HuH-7 (cell line): ENCODE results near the gene PIGR.
A peak's percentile ranks its signal among the peaks of the same experiment; 100 is the strongest.
"Not testable (repeated sequence)": the region's sequence is repeated elsewhere in the genome, so short reads cannot be mapped to it uniquely, and the experiment has no call there.

Experiments used
- DNase-seq: peaks from one replicate; pipeline ENCODE4 v3.0.0; 2011; ENCODE audit warnings: low spot score

The PIGR gene

DNA sequence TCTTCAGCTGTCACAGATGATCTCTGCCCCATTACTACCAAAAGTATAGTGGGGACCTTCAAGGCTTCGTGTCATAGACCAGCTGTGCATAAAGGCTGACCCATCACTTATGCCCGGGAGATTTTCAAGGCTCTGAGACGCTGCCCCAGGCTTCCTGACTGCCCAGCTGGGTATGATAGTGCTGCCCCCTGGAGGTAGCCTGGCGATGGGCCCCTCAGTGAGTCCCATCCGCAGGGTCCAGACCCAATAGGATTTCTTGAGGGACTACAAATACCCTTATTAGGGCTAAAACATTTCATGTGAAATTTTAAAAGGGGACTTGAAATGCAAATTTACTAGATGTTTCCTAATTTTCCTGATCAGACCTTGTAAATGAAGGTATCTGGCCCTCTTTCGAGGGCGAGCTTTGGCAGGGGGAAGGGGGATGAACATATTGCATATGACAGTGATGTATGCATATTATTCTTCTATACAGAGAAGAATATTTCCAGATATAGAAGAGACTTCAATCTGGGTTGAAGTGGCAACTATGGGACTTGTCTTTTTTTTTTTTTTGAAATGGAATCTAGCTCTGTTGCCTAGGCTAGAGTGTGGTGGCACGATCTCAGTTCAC lies 12.8 kb downstream of the PIGR start:
- peak; percentile 70 for DNase-seq

DNA sequence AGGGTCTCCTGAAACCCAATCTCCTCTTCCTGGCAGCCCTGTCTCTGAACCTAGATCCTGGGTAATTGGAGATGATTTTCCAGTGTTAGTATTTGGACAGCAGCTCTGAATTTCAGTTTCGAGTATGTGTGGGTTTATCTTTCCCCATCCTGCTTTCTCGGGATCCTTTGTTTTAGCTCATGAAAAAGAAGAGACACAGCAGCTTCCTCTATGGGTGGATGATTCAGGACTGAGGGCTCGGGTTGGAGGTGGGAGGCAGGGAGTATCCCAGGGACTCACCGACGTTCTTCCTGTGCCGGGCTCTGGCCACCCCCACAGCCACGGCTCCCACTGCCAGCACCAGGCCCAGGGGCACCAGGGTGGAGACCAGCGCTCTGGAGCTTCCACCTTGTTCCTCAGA lies 14.1 kb downstream of the PIGR start:
- no peak for DNase-seq

DNA sequence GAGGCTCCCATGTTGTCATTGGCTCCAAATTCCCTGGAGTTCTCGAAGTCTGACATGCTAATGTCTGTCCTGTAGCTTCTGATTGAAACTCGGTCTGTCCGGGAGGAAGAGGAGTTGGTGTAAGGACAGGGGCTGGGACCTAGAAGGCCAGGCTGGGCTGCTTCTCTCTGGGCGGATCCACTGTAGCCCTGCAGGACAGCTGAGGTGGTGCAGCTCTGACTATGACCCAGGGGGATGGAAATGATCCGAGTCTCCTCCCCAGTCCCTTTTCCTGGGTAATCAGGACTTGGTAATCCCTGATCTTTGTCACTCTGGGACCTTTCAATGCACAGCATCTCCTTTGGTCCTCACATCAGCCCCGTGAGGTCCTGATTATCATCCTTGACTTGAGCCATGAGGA lies 14.6 kb downstream of the PIGR start:
- DNase-seq, result no peak

DNA sequence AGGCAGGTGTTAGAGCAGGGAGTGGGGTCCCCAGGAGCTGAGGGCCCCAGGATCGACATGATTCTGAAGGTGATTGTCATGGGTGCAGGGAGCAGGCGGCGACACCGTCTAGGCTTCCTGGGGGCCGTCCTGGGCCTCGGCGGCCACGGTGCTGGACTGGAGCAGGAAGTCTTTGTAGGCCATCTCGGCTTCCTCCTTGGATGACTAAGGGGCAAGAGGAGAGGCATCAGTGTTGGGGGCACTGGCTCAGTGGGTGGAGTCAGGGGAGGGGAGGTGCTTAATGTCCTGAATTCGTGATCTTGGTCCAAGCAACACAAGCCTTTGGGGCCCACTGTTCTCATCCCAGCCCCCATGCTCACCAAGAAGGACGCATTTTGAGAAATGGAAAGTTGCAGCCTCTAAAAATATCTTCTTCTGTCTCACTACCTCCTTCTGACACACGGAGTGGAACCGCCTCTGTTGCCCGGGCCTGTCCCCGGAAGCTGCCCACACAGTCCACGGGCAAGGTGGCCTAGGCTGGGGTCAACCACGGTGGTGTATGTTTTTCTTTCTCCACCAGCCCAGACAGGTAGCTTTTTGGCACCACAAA lies 16.0 kb downstream of the PIGR start:
- DNase-seq, result no peak

DNA sequence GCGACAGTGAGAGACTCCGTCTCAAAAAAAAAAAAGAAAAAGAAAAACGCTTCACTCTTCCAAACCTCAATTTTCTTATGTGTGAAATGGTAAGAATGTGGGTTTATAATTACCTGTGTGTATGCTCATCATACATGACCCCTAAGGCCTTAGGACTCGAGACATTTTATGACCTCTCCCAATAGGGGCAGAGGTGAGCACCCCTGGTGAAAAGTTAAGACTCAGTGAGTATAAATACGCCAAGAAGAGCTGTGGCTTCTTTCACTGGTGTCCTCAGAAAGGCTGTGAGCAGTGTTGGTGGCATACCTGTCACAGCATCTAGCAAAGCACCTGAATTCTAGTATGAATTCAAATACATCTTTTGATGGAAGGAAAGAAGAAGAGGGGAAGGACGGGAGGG lies 16.7 kb downstream of the PIGR start:
- DNase-seq, result no peak

DNA sequence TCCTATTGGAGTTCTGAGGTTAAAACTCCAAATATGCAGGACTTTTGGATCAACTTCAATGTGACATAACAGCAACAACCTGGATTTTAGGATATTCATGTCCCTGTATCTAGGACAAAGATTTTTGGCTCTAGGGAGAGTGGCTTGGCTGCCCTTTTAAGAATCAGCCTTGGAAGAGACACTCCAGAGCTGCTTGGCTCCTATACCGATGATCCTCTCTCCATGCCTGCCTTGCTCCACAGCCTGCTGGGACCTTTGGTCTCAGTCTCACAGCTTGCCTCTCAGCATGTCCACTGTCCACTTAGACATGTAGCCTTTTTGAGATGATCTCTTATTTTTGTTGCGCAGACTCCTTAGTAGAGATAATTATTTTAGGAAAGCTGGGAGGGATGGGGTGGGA lies 20.0 kb downstream of the PIGR start:
- DNase-seq, result no peak

DNA sequence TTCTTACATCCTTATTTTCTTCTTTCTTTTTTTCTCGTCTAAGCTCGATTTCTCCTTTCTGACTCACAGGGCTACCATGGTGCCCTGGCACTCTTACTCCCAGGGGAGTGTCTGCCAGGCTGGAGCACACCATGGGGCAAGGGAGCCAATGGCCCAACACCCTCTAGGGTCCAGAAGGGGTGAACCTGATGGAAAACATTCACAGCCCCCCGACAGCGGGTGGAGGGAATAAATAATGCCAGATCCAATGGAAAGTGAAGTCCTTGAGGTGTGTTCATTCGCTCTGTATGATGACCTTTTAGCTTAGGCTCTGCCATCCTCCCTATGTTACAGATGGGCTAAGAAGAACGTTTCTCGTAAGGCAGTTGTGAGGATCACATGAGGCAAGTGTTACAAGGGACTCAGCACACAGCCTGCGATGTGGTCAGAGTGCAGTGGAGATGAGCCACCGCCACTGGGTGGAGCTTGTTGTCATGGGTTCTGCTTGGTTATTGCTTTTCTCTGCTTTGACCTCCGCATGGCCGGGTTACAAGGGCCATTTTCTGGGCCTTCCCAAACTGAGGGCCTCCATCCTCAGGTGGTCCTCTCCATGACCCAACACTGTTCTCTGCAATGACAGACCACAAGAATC lies 21.0 kb downstream of the PIGR start:
- peak; percentile 44 for DNase-seq

DNA sequence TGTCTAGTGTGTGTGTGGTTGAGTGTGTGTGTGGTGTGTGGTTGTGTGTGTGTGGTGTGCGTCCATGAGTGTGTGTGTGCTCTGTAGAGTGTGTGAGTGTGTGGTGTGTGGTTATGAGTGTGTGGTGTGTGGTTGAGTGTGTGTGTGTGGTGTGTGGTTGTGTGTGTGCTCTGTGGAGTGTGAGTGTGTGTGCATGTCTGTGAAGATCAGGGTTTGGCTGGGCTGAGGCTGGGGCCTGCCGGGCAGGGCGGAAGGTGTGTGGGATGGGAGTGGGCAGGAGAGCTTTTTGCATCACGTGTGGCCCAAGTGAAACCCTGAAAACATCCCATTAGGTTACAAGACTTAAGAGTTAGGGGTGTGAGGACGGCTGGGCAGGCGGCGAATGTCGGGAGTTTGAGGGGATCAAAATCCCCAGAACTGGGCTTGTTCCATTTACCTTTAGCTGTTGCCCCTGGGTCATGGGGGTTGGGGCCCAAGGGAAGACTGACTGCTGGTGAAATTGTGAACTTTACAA lies 21.6 kb downstream of the PIGR start:
- no peak for DNase-seq

DNA sequence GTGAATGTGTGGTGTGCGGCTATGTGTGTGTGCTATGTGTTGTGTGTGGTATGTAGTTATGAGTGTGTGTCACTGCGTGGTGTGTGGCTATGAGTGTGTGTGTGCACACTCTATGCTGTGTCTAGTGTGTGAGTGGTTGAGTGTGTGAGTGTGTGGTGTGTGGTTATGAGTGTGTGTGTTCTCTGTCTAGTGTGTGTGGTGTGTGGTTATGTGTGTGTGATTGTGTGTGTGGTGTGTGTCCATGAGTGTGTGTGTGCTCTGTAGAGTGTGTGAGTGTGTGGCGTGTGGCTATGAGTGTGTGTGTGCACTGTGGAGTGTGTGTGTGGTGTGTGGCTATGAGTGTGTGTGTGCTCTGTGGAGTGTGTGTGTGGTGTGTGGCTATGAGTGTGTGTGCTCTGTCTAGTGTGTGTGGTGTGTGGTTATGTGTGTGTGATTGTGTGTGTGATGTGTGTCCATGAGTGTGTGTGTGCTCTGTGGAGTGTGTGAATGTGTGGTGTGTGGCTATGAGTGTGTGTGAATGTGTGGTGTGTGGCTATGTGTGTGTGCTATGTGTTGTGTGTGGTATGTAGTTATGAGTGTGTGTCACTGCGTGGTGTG lies 22.2 kb downstream of the PIGR start:
- not testable (repeated sequence) for DNase-seq

DNA sequence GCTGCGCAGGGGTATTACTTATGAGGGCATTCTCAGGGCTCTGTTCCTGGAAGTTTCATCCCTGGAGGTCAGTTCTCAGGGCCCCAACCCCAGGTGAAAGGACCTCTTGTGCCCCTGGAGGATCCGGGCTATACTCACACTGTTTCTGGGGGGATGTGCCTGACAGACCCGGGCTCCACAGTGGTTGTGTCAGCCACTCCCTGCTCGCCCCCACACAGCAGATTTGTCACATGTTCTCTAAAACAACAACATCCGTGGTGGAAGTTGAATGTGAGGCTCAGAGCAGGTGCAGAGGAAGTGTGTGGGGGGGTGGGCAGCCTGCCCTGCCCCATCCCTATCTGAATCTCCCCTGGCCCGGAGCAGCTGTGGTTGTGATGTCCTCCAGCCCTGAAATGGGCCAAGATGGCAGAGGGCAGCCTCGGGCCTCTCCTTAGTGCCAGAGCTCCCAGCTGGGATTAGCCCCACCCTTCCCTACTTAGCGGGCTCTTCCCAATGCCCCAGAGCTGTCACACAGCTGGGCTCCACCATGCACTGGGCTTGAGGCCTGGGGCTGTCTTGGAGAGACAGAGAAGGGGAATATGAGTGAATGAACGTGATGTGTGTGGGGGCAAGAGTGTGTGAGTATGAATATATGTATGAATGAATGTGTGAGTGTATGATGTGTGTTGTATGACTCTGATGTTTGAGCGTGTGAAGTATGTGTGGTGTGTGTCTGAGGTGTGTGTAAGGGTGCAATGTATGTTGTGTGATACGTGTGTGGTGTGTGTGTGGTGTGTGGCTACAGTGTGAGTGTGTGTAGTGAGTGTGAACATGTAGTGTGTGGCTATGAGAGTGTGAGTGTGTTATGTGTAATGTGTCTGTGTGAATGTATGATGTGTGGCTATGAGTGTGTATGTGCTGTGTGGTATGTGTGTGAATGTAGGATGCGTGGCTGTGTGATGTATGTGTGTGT lies 23.0 kb downstream of the PIGR start:
- DNase-seq, result no peak

DNA sequence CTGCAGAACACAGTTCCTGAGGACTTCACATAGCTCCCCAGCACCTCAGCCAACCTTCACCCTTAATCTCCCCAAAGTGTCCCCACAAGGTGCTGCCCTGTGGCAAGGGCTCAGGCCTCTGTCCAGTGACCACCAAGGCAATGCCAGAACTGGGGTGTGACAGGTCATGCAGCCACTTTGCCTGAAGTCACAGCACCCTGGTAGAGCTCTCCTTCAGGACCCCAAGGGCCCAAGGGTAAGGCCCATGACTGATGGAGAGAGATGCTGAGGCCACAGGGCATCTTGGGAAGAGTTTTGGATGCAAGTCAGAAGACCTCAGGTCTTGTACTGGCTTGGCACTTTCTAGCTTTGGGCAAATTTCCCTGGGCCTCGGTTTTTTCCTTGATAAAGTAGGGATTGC lies 23.7 kb downstream of the PIGR start:
- DNase-seq, result no peak

DNA sequence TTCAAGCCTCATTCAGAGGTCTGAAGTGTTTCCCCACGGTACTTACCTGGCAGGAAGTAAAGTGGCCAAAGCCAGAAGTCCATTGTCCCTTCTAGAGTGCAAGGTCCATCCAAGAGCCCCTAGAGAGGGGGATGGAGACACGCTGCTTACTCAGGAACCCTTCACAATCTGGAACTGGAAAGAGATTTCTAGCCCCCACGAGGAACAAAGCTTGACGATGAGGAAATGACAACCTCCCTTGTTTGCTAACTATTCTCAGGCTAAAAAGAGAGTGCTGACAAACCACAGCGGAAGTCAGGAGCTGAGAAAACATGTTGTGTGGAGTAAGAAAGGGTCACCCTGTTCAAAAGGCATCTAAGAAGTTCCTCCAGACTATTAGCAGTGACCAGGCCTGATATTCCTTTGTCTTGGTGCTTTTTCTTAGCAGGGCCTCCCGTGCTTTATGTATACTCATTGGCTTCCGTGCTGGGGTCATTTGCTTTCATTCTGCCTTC lies 24.4 kb downstream of the PIGR start, which contains the start of gene FCMR:
FCMR (minus strand) TSS at position 170 of the 494 bp plus-strand sequence; CDS start at position 83, 87 bp downstream.
- DNase-seq, result no peak

DNA sequence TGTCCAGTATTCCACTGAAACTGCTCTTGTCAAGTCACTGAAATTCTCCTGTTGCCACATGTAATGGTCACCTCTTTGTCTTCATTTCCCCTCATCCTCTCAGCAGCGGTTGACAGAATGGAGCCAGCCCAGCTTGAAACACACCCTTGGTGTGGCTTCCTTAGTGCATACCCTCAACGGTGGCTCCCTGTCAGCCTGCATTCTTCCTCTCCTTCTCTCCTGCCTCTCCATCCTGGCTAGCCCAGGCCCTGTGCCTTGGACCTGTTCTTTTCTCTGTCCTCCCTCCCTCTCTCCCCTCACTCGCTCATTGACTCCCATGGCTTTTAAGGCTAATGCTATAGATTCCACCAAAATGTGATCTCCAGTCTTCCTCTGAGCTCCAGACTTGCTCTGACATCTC lies 28.2 kb downstream of the PIGR start:
- no peak for DNase-seq

DNA sequence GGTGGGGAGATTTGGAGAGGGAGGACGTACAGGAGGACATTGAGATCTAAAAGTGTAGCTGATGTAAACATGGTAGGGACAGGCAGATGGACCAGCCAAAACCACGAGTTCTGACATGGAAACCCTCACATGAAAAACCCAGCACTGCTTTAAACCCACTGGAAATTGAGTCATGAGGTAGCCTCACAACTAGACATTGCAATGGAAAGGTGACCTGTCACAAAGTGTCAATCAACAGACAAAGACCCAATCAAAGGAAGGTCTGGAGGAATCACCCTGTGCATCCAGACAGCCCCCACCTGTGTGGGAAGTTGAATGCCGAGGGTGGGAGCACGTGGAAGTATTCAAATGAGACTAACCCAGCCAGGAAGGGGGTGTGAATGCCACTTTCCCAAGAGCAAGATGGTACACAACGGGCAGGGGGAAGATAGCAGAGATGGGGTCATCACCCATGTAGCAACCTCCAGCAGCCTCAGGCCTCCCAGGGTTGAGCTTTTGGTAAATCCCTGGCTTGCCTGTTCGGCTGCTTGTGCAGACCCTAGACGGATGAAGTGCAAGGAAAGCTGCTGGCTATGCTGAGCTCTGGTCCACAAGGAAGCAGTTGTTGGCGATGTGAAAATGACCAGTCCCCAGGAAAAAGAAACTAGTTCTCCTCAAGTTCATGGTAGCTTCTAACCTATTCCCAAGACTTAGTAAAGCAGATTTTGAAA lies 30.1 kb downstream of the PIGR start:
- DNase-seq, result no peak

DNA sequence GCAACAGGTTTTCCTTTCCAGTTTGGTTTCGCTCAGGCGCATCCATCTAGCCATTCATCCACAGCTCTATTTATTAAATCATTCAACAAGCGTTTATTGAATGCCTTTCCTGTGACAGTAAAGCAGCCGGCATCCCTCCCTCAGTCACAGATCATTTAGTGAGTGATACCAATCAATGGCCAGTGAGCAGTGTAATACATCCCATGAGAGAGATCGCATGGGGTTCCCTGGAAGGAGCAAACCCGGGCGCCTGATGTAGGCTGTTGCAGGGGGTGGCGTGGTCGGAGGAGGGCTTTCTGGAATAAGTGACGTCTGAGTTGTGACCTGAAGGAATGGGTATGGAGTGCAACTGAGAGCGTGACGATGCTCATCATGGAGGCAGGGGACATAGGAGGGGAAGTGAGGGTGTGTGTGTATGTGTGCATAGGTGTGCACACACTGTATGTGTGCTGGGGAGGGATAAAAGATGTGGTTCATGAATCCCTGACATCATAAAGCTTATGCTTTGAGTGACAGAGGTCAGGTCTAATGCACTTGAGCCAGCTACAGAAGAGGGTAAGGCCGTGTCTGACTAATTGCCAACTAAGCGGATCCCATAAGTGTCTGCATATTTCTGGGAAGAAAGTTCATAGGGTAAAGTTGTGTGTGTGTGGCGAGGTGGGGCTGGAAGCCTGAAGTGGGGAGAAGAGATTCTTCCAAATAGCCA lies 31.1 kb downstream of the PIGR start:
- DNase-seq, result no peak

DNA sequence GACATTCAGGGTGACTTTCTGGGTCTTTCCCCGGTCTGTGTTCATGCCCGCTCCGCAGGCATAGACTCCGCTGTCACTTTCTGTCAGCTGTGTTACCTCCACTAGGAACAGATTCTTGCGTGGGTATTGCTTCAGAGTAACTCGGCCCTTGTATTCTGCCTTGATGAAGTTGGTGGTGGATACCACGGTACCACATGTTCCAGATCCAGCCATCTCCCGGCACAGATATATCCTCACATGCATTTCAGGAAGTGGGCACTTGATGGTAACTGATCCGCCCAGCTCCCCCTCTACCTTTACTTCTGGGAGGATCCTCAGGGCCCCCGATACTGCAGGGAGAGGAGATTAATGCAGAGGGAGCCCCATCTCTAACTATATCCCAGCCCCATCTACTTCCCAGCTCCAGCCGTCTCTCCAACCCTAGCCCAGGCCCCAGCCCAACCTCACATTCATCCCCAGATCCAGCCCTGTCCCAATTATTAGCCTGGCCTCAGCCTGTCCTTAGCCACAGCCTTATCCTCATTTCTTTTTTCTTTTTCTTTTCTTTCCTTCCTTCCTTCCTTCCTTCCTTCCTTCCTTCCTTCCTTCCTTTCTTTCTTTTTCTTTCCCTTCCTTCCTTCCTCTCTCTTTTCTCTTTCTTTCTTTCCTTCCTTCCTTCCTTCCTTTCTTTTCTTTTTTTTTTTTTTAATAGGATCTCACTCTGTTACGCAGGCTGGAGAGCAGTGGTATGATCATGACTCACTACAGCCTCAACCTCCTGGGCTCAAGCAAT lies 32.3 kb downstream of the PIGR start:
- no peak for DNase-seq

DNA sequence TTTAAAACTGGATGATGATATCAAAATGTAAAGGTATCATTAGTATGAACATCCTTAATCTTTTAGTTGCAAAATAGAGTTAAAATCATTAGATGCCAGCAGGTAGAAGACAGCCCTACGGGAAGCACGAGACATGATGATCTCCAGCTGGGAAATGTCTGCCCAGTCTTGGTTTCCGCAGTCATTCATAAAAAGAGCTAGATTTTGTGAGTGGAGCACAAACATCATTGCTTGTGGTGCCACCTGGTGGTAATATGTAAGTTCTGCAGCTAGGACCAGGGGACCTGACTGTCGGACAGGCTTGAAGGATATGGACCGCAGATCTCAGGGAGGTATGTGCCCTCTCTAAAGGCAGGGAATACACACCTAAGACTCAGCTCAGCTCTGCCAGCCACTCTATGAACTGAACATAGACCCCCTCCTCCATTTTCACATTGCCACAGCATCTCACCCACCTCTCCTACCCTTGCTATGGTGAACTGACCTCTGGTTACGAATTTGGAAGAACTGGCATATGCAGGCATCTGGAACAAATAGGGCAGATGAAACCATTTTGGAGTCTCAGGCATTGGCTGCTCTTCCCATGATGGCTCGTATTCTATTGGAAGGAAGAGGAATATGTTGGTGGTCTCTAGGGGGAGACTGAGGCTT lies 33.7 kb downstream of the PIGR start:
- peak; percentile 71 for DNase-seq

DNA sequence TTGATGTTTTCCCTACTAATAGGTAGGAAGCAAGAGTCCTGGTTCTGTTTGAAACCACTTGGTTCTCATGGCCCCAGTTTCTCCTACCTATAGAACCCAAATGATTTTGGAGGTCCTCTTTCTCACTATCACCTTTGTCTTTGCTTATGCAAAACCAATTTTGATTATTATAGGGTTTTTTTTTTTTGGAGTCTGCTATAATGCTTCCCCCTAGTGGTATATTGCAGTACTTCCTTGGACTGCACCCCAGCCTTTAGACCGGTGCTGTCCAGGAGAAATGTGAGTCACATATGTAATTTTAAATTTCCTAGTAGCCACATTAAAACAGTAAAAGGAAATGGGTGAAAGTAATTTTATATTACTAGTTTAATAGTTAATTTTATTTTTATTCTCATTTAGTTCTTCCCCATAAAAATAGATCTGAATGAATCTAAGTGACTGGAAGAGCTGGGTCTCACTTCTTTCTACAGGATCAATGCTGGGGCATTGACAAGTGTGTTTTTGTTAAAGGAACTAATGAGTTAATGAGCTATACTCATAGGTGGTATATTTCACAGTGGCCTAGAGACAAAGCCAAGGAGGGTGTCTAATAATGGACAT lies 35.1 kb downstream of the PIGR start:
- peak; percentile 64 for DNase-seq

DNA sequence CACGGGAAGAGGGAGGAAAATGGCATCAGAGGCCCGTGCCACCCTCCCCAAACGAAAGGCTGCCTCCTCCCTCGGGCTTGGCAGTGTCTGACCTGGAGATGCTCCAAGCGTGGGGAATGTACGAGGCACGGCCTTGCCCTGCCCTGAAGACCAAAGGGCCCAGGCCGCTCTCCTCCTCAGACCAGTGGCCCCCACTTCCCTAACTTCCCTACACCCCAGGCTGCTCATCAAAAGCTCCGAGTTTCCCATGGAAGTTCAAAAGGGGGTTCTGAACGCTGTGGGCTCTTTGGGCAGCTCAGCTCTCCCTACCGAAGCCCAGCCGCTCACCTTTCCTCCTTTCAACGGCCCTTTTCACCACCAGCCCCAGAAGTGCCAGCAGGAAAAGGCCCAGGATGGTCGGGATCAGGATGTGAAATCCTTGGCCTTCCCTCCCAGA lies 36.4 kb downstream of the PIGR start:
- DNase-seq, result no peak
